HCT116 (cell line): ENCODE measurements around the gene CDC42BPA. TPM values are rescaled to one million over a fixed set of nuclear protein-coding genes. Genes with fewer than 3 reads are reported as not detected.

Experiments
- ATAC-seq: fragments of 200-7000 bp; cut with Tn5 transposase; 2 replicates; pipeline ENCODE4 v1.9.1; 2020; ENCODE audit warnings: mild to moderate bottlenecking, moderate library complexity
- BruUV-seq: library from RNA; stranded (reverse); fragments of 400-500 nt; replicated peaks from 2 replicates; lab custom pipeline; 2021; lab: Mats Ljungman, UMichigan
- CTCF ChIA-PET: fragments of 300-600 bp; sonication (Branson Sonifier 250); formaldehyde crosslinking; loops from one replicate; lab custom pipeline; 2021; ENCODE audit warnings: antibody characterized with exemption; lab: Charles Lee
- POLR2A ChIA-PET: fragments of 300-600, 350-600 bp; sonication (Branson Sonifier 250); formaldehyde crosslinking; loops from one replicate; lab custom pipeline; 2021; ENCODE audit warnings: antibody characterized with exemption; lab: Charles Lee
- RAD21 ChIA-PET, 2 experiments: fragments of 300-600 bp; sonication (Branson Sonifier 250); formaldehyde crosslinking; loops; one replicate each; lab custom pipeline; 2023; ENCODE audit warnings: low total read pairs in 2 of 2; ENCODE audit not compliant: uncharacterized antibody in 2 of 2, unreplicated experiment in 2 of 2, low non-redundant PET in 1 of 2; lab: Charles Lee
- DNase-seq: peaks from one replicate; pipeline ENCODE4 v3.0.0-alpha.2; 2010; ENCODE audit warnings: low read depth, low spot score
- H2AFZ ChIP-seq: fragments of 200-600 bp; shearing (Covaris generic), sonication (generic); 2 replicates; pipeline ENCODE4 v1.6.1; 2017; ENCODE audit warnings: low read depth, mixed run types, mixed read lengths, antibody characterized with exemption, low read length; ENCODE audit not compliant: poor library complexity, severe bottlenecking
- H3K27ac ChIP-seq: 2 replicates; pipeline ENCODE4 v1.5.1; 2012; ENCODE audit warnings: low read depth, low read length
- H3K27me3 ChIP-seq: fragments of 200-600 bp; sonication (generic); 2 replicates; pipeline ENCODE4 v1.6.1; 2016; ENCODE audit warnings: mixed run types, low read length, mixed read lengths; ENCODE audit not compliant: insufficient read depth
- H3K36me3 ChIP-seq, 2 experiments: fragments of 200-500 bp in 1 of 2; fragments of 200-600 bp in 1 of 2; sonication (Bioruptor generic) in 1 of 2; sonication (generic) in 1 of 2; 2 replicates each; pipeline versions ENCODE4 v1.5.1 to v1.6.1; 2014 to 2016; ENCODE audit warnings: low read length in 2 of 2, inconsistent platforms in 1 of 2, mixed read lengths in 1 of 2, mixed run types in 1 of 2; ENCODE audit not compliant: insufficient read depth in 2 of 2, control insufficient read depth in 1 of 2
- H3K4me1 ChIP-seq, 2 experiments: fragments of 200-600 bp in 1 of 2; sonication (generic) in 1 of 2; 2 replicates each; pipeline versions ENCODE4 v1.5.1 to v1.6.1; 2012 to 2017; ENCODE audit warnings: low read length in 2 of 2, inconsistent platforms in 1 of 2, mild to moderate bottlenecking in 1 of 2, mixed read lengths in 1 of 2, mixed run types in 1 of 2, moderate library complexity in 1 of 2; ENCODE audit not compliant: insufficient read depth in 2 of 2, control insufficient read depth in 1 of 2
- H3K4me2 ChIP-seq: fragments of 200-600 bp; sonication (generic); 2 replicates; pipeline ENCODE4 v1.6.1; 2017; ENCODE audit warnings: mixed run types, low read length, mixed read lengths
- H3K4me3 ChIP-seq, 2 experiments: fragments of 200-600 bp in 1 of 2; sonication (generic) in 1 of 2; replicated peaks in 1 of 2; 2 replicates each; pipeline ENCODE4 v1.5.1; 2011 to 2016; ENCODE audit warnings: low read length in 2 of 2, control low read depth in 1 of 2, low read depth in 1 of 2, mild to moderate bottlenecking in 1 of 2, mixed read lengths in 1 of 2, mixed run types in 1 of 2
- H3K79me2 ChIP-seq: fragments of 200-600 bp; sonication (generic); 2 replicates; pipeline ENCODE4 v1.6.1; 2017; ENCODE audit warnings: mild to moderate bottlenecking, mixed run types, low read length, moderate library complexity, mixed read lengths; ENCODE audit not compliant: insufficient read depth
- H3K9ac ChIP-seq: fragments of 200-600 bp; sonication (generic); 2 replicates; pipeline ENCODE4 v1.6.1; 2016; ENCODE audit warnings: low read length, mixed read lengths
- H3K9me2 ChIP-seq: fragments of 200-600 bp; sonication (generic), shearing (Covaris generic); 2 replicates; pipeline ENCODE4 v1.6.1; 2017; ENCODE audit warnings: mixed run types, mild to moderate bottlenecking, moderate library complexity; ENCODE audit not compliant: insufficient read depth
- H3K9me3 ChIP-seq, 2 experiments: fragments of 200-500 bp in 1 of 2; fragments of 200-600 bp in 1 of 2; sonication (Bioruptor generic) in 1 of 2; sonication (generic) in 1 of 2; 2 replicates each; pipeline ENCODE4 v1.6.1; 2014 to 2017; ENCODE audit warnings: low read length in 2 of 2, mixed read lengths in 2 of 2, inconsistent platforms in 1 of 2, low read depth in 1 of 2, mild to moderate bottlenecking in 1 of 2, mixed run types in 1 of 2, moderate library complexity in 1 of 2; ENCODE audit not compliant: control insufficient read depth in 1 of 2, insufficient read depth in 1 of 2
- H4K20me1 ChIP-seq: fragments of 200-600 bp; sonication (generic), shearing (Covaris generic); 2 replicates; pipeline ENCODE4 v1.6.1; 2017; ENCODE audit warnings: mixed run types, mild to moderate bottlenecking, moderate library complexity; ENCODE audit not compliant: insufficient read depth
- CBX3 ChIP-seq: IDR thresholded peaks from 2 replicates; pipeline ENCODE4 v1.6.1; 2012; ENCODE audit warnings: low read depth
- EGR1 ChIP-seq: IDR thresholded peaks from 2 replicates; pipeline ENCODE4 v1.6.1; 2012; ENCODE audit warnings: low read depth
- ELF1 ChIP-seq: IDR thresholded peaks from 2 replicates; pipeline ENCODE4 v1.6.1; 2012; ENCODE audit warnings: low read depth, borderline replicate concordance
- EZH2 ChIP-seq: fragments of 200-600 bp; sonication (generic); IDR thresholded peaks from 2 replicates; pipeline ENCODE4 v1.6.1; 2017; ENCODE audit warnings: antibody characterized with exemption, mixed run types
- EZH2phosphoT487 ChIP-seq: fragments of 200-600 bp; IDR thresholded peaks from 2 replicates; pipeline ENCODE4 v1.6.1; 2018; ENCODE audit warnings: antibody characterized with exemption, borderline replicate concordance
- JUND ChIP-seq: IDR thresholded peaks from 2 replicates; pipeline ENCODE4 v1.6.1; 2012
- POLR2A ChIP-seq: IDR thresholded peaks from 2 replicates; pipeline ENCODE4 v1.7.0; 2011; ENCODE audit warnings: borderline replicate concordance; ENCODE audit not compliant: insufficient read depth, insufficient read length; ENCODE audit errors: extremely low read depth
- SIN3A ChIP-seq: IDR thresholded peaks from 2 replicates; pipeline ENCODE4 v1.6.1; 2012; ENCODE audit warnings: low read depth
- SP1 ChIP-seq: IDR thresholded peaks from 2 replicates; pipeline ENCODE4 v1.6.1; 2012; ENCODE audit warnings: low read depth
- SRF ChIP-seq: IDR thresholded peaks from 2 replicates; pipeline ENCODE4 v1.6.1; 2012; ENCODE audit warnings: low read depth
- TCF7L2 ChIP-seq: IDR thresholded peaks from 2 replicates; pipeline ENCODE4 v1.7.0; 2011; ENCODE audit warnings: borderline replicate concordance, inconsistent platforms; ENCODE audit not compliant: insufficient read depth, insufficient read length; ENCODE audit errors: extremely low read depth
- YY1 ChIP-seq: IDR thresholded peaks from 2 replicates; pipeline ENCODE4 v1.6.1; 2011; ENCODE audit warnings: low read length, low read depth, moderate library complexity, mild to moderate bottlenecking; ENCODE audit not compliant: insufficient replicate concordance; ENCODE audit errors: extremely low read depth
- ZFX ChIP-seq: fragments of 450-650 bp; IDR thresholded peaks from 2 replicates; pipeline ENCODE4 v1.6.1; 2017
- ZNF274 ChIP-seq: fragments of 200-500 bp; sonication (Bioruptor generic); IDR thresholded peaks from 2 replicates; pipeline ENCODE4 v1.6.1; 2014; ENCODE audit warnings: mild to moderate bottlenecking, low read depth, low read length, inconsistent platforms
- intact Hi-C: fragments of 100-400 bp; cut with micrococcal nuclease; formaldehyde crosslinking; loops from 2 replicates; pipeline ENCODE4 v1.10.0; 2022
- total RNA-seq: library from RNA; stranded (reverse); gene quantifications from one replicate; pipeline ENCODE4 v1.2.1, GENCODE V29; 2021; ENCODE audit not compliant: unreplicated experiment
- TF ChIP-seq, protein P1 (sequence below), 3 experiments: fragments of 200-600 bp in 1 of 3; sonication (generic) in 1 of 3; IDR thresholded peaks in 2 of 3; conservative IDR thresholded peaks in 1 of 3; 2 replicates each; pipeline ENCODE4 v1.5.1; 2012 to 2017; ENCODE audit warnings: low read depth in 2 of 3, low read length in 2 of 3, antibody characterized with exemption in 1 of 3, borderline replicate concordance in 1 of 3, control low read depth in 1 of 3, mild to moderate bottlenecking in 1 of 3, mixed read lengths in 1 of 3, mixed run types in 1 of 3, moderate library complexity in 1 of 3; ENCODE audit not compliant: insufficient read depth in 1 of 3
- TF ChIP-seq, protein P2 (sequence below): IDR thresholded peaks from 2 replicates; pipeline ENCODE4 v1.6.1; 2012
- TF ChIP-seq, protein P3 (sequence below): IDR thresholded peaks from 2 replicates; pipeline ENCODE4 v1.6.1; 2012

The CDC42BPA gene
- total RNA-seq, 1 experiment from 2014 or later, result 44.0 TPM

DNA sequence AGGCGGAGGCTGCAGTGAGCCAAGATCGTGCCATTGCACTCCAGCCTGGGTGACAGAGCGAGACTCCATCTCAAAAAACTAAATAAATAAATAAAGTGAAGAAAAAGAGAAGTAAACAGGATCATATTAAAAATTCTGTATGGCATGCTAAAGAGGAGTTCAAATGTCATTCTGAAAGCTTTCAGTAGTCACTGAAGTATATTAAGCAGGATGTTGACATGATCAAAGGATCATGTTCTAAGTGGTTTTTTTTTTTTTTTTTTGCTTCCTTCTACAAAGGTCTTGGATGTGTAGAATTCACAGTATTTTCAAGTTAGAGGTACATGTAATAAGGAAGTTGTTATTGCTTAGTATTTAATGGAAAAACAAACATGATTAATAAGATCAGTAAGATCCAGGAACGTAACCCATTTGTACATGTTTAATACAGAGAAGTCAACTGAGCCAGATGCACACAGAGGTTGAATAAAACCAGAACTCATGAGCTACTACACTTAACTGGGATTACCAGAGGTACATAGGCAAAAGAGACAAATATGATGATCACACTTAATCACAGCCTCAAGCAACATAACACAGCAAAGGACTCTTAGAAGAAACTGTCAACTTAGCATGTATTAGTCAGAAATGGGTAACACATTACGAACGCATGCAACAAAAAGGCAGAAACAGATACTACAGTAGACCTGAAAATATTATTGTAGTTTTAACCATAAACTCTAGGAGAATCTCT is 12.2 kb downstream of the CDC42BPA start:
- DNase-seq (no peak), ATAC-seq (no peak)
- H2AFZ ChIP-seq, result no peak overlapping the region
- CTCF ChIA-PET, result no interaction called here
- H3K27ac ChIP-seq, result no peak overlapping the region
- H3K9ac ChIP-seq, result no peak overlapping the region
- H3K4me1 ChIP-seq, result no peaks in the 10 kb centered on the region
- H3K9me2 ChIP-seq, result no peaks in the 10 kb centered on the region
- no peak for TF ChIP-seq SRF
- TF ChIP-seq ZNF274, result no peak
- H3K9me3 ChIP-seq, result no peaks in the 10 kb centered on the region
- RAD21 ChIA-PET, result no interaction called here
- H3K4me3 ChIP-seq, result no peak overlapping the region
- H3K27me3 ChIP-seq, result no peaks in the 10 kb centered on the region
- intact Hi-C loops, result no loop called here
- H3K36me3 ChIP-seq, result no peaks in the 10 kb centered on the region
- BruUV-seq, result no TSS peak
- H3K79me2 ChIP-seq, result peaks cover 98% of the 10 kb centered on the region
- peaks cover 4% of the 10 kb centered on the region; the same call in 1 of the 2 replicates for H4K20me1 ChIP-seq
- POLR2A ChIA-PET, result no interaction called here
- no peak overlapping the region for H3K4me2 ChIP-seq

DNA sequence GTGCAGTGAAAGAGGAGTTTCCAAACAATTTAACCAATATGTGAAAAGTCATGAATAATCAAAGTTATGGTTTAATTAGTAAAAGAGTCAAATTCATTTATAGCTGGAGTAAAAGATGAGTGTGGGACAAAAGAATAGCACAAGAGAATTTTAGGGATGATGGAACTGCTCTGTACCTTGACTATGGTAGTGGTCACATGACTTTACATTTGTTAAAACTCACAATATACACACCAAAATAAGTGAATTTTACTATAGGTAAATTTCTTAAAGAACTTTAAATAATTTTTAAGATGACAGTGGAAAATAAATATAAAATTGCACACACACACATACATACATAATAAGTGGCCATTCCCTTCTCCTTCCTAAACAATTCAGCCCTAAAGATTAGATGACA is 13.6 kb downstream of the CDC42BPA start:
- 0 out of 2 replicates have a peak, but pooled peaks cover 4% of the 10 kb centered on the region for H4K20me1 ChIP-seq
- ChIA-PET POLR2A (no interaction called here), CTCF (no interaction called here), RAD21 (no interaction called here)
- H3K79me2 ChIP-seq, result peaks cover 98% of the 10 kb centered on the region
- H3K27me3 ChIP-seq, result no peaks in the 10 kb centered on the region
- no peak for ATAC-seq
- H3K27ac ChIP-seq, result no peak overlapping the region
- H3K9me2 ChIP-seq, result no peaks in the 10 kb centered on the region
- no peak overlapping the region for H3K4me3 ChIP-seq
- H2AFZ ChIP-seq, result no peak overlapping the region
- no peaks in the 10 kb centered on the region for H3K4me1 ChIP-seq
- intact Hi-C loops, result no loop called here
- BruUV-seq, result no TSS peak
- H3K9ac ChIP-seq, result no peak overlapping the region
- no peak for DNase-seq
- no peaks in the 10 kb centered on the region for H3K36me3 ChIP-seq
- no peak overlapping the region for H3K4me2 ChIP-seq
- no peaks in the 10 kb centered on the region for H3K9me3 ChIP-seq
- TF ChIP-seq, protein P1, sequence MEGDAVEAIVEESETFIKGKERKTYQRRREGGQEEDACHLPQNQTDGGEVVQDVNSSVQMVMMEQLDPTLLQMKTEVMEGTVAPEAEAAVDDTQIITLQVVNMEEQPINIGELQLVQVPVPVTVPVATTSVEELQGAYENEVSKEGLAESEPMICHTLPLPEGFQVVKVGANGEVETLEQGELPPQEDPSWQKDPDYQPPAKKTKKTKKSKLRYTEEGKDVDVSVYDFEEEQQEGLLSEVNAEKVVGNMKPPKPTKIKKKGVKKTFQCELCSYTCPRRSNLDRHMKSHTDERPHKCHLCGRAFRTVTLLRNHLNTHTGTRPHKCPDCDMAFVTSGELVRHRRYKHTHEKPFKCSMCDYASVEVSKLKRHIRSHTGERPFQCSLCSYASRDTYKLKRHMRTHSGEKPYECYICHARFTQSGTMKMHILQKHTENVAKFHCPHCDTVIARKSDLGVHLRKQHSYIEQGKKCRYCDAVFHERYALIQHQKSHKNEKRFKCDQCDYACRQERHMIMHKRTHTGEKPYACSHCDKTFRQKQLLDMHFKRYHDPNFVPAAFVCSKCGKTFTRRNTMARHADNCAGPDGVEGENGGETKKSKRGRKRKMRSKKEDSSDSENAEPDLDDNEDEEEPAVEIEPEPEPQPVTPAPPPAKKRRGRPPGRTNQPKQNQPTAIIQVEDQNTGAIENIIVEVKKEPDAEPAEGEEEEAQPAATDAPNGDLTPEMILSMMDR (IDR thresholded peaks at IDR 0.05 in 2 of 3, conservative IDR thresholded peaks at IDR 0.05 in 1 of 3; ENCODE audit: borderline replicate concordance in 1 of 3, insufficient read depth in 1 of 3, low read depth in 2 of 3, low read length in 2 of 3), result no peak
- TF ChIP-seq EZH2, result no peak
- TF ChIP-seq EGR1, result no peak
- TF ChIP-seq, protein P2, sequence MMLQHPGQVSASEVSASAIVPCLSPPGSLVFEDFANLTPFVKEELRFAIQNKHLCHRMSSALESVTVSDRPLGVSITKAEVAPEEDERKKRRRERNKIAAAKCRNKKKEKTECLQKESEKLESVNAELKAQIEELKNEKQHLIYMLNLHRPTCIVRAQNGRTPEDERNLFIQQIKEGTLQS, result no peak
- TF ChIP-seq, protein P3, sequence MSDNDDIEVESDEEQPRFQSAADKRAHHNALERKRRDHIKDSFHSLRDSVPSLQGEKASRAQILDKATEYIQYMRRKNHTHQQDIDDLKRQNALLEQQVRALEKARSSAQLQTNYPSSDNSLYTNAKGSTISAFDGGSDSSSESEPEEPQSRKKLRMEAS, result no peak
- no peak for TF ChIP-seq ZNF274
- TF ChIP-seq YY1, result no peak
- TF ChIP-seq ELF1, result no peak
- no peak for TF ChIP-seq SRF
- TF ChIP-seq TCF7L2, result no peak
- TF ChIP-seq EZH2phosphoT487, result no peak
- no peak for TF ChIP-seq JUND
- no peak for TF ChIP-seq CBX3
- no peak for TF ChIP-seq POLR2A
- TF ChIP-seq SP1, result no peak
- no peak for TF ChIP-seq SIN3A
- TF ChIP-seq ZFX, result no peak
